Subcutaneous abdominal adipose tissue (tissue), 5 donors: ENCODE data around the gene NRAP.

Source experiments
- H3K27ac ChIP-seq: one replicate; pipeline ENCODE4 v1.7.0; 2013; ENCODE audit warnings: low read depth, mild to moderate bottlenecking, inconsistent platforms, low read length, moderate library complexity
- H3K27me3 ChIP-seq, 5 donors: one replicate each; pipeline ENCODE4 v1.7.0; 2013; ENCODE audit warnings: low read length in 5 of 5, inconsistent platforms in 1 of 5; ENCODE audit not compliant: control insufficient read depth in 5 of 5, insufficient read depth in 4 of 5
- H3K36me3 ChIP-seq, 5 donors: one replicate each; pipeline ENCODE4 v1.7.0; 2013; ENCODE audit warnings: low read length in 5 of 5; ENCODE audit not compliant: control insufficient read depth in 5 of 5, insufficient read depth in 5 of 5
- H3K4me1 ChIP-seq, 5 donors: one replicate each; pipeline ENCODE4 v1.7.0; 2013; ENCODE audit warnings: low read length in 5 of 5, mild to moderate bottlenecking in 3 of 5, moderate library complexity in 1 of 5; ENCODE audit not compliant: control insufficient read depth in 5 of 5, insufficient read depth in 5 of 5
- H3K4me3 ChIP-seq, 5 donors: one replicate each; pipeline ENCODE4 v1.7.0; 2013; ENCODE audit warnings: low read length in 5 of 5, low read depth in 1 of 5
- H3K9ac ChIP-seq, 5 donors: one replicate each; pipeline ENCODE4 v1.7.0; 2013; ENCODE audit warnings: low read length in 5 of 5, mild to moderate bottlenecking in 4 of 5, moderate library complexity in 3 of 5
- H3K9me3 ChIP-seq, 5 donors: one replicate each; pipeline ENCODE4 v1.7.0; 2013; ENCODE audit warnings: low read length in 5 of 5; ENCODE audit not compliant: control insufficient read depth in 5 of 5
- donor health status: healthy.
- donor health status: healthy.
- donor health status: healthy.
- donor health status: healthy.
- donor health status: healthy.

Gene NRAP

DNA sequence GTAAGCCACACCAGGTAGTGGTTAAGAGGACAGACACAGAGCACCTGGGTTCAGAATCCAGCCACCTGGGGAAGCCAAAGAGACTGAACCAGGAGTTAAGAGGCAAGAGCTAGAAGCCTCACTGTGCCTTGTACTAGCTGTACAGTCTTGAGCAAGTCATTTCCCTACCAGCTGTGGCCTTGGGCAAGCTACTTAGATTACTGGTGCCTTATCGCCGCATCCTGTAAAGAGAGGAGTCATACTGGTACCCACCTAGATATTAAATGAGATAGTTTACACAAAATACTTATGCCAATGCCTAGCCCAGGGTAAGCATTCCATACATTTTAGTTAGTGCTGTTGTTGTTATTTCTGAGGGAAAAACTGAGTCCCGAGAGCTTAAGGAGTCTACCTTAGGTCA, 63.3 kb downstream of the NRAP start:
- no peak overlapping the region for H3K9ac ChIP-seq
- H3K9me3 ChIP-seq: peaks cover 0 to 8% (median 5%) of the 10 kb centered on the region in 5 donors
- H3K36me3 ChIP-seq: no peaks in the 10 kb centered on the region
- H3K27ac ChIP-seq: no peak overlapping the region
- no peak overlapping the region for H3K4me3 ChIP-seq
- peaks cover 0 to 12% (median 0%) of the 10 kb centered on the region in 5 donors for H3K27me3 ChIP-seq
- no peaks in the 10 kb centered on the region for H3K4me1 ChIP-seq

DNA sequence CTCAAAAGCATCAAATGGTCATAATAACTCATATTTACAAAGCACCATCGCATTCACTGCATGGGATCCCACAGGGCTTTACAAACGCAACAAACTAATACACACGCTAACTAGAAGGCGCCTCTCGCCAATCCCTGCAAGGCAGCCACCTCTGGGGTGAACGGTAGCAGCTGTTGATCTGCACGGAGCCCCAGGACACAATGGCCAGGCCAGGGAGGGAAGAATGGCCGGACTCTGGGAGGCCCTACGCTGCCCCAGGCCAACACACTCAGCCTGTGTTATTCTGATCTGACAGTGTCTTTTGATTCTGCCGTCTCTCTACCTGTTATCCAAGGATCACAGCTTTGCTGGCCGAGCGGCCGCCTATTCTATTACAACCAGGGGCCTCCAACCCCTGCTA, 69.2 kb downstream of the NRAP start:
- Histone ChIP-seq H3K9ac (no peak overlapping the region), H3K4me1 (no peaks in the 10 kb centered on the region), H3K9me3 (no peaks in the 10 kb centered on the region), H3K27me3 (peaks cover 0 to 3% (median 0%) of the 10 kb centered on the region in 5 donors), H3K4me3 (no peak overlapping the region), H3K36me3 (no peaks in the 10 kb centered on the region), H3K27ac (no peak overlapping the region)

DNA sequence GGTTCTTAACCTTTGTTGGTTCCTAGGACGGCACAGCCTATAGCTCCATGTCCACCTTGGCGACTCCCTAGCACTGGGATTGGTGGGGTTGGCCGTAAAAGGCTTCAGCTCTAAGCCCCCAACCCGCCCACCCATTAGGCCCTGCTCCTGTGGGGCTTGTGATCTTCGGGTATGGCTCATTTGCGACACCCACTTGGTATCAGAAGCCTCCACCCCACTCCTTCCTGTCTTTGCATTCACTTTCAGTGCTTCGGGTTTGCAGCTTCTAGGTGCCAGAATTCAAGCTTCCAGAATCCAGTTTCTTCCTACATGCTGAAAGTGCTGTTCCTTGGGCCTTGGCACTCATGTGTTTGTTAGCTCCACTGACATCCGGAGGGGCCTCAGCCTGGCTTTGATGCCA, 71.5 kb downstream of the NRAP start:
- H3K9me3 ChIP-seq: no peaks in the 10 kb centered on the region
- no peak overlapping the region for H3K9ac ChIP-seq
- H3K4me3 ChIP-seq: no peak overlapping the region
- H3K27ac ChIP-seq: no peak overlapping the region
- H3K36me3 ChIP-seq: no peaks in the 10 kb centered on the region
- H3K27me3 ChIP-seq: peaks cover 0 to 3% (median 0%) of the 10 kb centered on the region in 5 donors
- H3K4me1 ChIP-seq: no peaks in the 10 kb centered on the region

DNA sequence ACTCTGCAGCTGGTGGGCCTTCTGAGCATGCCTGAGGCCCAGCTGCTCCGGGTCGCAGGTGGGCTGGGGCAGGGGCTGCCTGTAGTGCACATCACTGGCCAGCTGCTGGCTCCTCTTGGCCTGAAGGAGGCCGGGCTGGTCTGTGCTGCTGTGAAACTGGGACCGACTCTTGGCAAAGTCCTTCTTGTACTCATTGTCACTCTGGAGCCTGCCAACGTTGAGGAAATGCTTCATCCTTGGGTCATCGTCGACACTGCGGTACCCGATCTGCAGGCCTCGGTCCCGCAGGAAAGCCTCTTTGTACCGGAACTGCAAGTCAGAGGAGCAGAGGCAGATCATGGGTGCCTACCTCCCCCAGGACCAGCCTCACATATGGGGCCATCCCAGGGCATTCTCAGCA, 73.3 kb downstream of the NRAP start:
- H3K27ac ChIP-seq: no peak overlapping the region
- H3K36me3 ChIP-seq: no peaks in the 10 kb centered on the region
- H3K9ac ChIP-seq: no peak overlapping the region
- no peaks in the 10 kb centered on the region for H3K9me3 ChIP-seq
- peaks cover 0 to 3% (median 0%) of the 10 kb centered on the region in 5 donors for H3K27me3 ChIP-seq
- no peak overlapping the region for H3K4me3 ChIP-seq
- no peaks in the 10 kb centered on the region for H3K4me1 ChIP-seq

DNA sequence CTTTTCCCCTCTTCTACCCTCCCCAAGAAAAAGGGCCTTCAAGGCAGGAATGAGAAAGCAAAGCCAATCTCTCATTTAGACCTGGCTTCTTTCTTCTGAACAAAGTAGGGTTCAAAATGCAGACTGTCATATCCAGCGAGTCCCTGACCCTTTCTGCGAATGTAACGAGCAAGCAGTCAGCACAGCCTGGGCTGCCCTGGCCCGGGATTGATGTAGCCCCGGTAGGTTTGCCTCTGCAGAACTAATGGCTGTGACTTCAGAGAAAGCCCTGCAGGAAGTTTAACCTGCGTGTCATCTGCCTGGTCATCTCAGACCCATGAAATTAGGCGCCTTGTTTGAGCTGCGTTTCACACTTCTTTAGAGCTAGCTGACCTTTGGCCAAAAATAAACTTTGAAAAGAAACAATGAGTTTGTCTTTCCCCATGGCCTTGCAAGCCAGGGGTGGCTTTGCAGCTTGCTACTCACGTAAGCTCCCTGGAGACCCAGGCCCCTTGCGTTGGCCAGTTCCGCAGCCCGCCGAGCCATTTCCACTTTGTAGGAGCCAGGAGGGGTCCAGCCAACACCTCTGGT, 74.6 kb downstream of the NRAP start:
- Histone ChIP-seq H3K9me3 (no peaks in the 10 kb centered on the region), H3K27ac (no peak overlapping the region), H3K36me3 (no peaks in the 10 kb centered on the region), H3K4me1 (no peaks in the 10 kb centered on the region), H3K4me3 (no peak overlapping the region), H3K27me3 (no peaks in the 10 kb centered on the region), H3K9ac (no peak overlapping the region)

DNA sequence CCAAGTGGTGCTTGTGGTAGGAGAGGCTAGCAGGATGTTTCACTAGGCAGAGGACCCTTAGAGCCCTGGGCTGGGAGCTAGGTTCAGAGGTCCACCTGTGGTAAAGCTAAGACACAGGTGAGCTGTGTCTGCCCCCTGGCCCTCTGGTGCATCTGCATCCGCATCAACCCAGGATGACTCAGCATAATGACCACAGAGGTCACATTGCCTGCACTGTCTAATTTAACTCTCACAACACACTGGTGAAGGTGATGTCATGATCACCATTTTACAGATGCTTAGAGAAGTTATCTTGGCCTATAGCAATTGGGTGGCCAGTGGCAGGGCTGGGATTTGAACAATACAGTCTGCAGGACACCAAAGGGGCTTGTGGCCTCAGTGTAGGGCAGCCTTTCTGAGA, 77.9 kb downstream of the NRAP start:
- Histone ChIP-seq H3K27ac (no peak overlapping the region), H3K27me3 (no peaks in the 10 kb centered on the region), H3K4me3 (no peak overlapping the region), H3K4me1 (no peaks in the 10 kb centered on the region), H3K9ac (no peak overlapping the region), H3K36me3 (no peaks in the 10 kb centered on the region), H3K9me3 (no peaks in the 10 kb centered on the region)

DNA sequence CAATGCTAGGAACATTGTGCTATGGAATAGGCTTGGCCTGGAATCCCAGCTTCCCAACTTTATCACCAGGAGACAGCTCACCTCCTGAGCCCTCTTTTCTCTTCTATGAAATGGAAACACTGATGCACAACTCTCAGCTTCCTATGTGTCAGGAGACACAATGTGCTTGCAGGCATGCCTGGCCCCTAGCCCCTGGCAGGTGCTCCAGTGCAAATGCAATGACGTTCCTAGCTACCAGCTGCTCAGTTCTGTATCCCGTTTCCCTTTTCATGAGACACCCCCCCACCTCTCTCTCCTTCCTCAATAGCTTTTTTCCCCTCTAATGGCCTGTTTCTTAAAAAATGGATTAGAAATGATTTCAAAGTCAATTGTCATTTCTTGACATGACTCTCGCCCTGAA, 80.3 kb downstream of the NRAP start:
- Histone ChIP-seq H3K36me3 (no peaks in the 10 kb centered on the region), H3K4me3 (no peak overlapping the region), H3K4me1 (no peaks in the 10 kb centered on the region), H3K9me3 (no peaks in the 10 kb centered on the region), H3K27ac (no peak overlapping the region), H3K27me3 (no peaks in the 10 kb centered on the region), H3K9ac (no peak overlapping the region)

DNA sequence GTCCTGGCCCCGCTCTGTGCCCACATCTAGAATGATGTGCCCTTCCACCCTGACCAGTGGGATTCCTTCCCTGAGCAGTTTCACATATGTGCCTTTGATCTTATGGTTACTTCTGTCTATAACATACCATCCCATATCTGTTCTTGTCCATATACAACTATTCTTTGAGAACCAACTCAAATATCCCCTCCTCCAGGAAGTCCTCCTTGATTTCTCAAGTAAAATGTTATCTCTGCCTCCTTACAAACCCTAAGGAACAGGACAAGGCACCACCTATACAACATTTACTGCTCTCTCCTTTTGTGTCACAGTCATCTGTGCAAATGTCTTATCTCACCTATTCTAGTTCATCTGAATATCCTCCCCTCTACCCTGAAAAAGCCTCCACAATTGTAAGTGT, 82.7 kb downstream of the NRAP start:
- Histone ChIP-seq H3K9ac (no peak overlapping the region), H3K4me3 (no peak overlapping the region), H3K4me1 (no peaks in the 10 kb centered on the region), H3K27ac (no peak overlapping the region), H3K36me3 (no peaks in the 10 kb centered on the region), H3K9me3 (no peaks in the 10 kb centered on the region), H3K27me3 (no peaks in the 10 kb centered on the region)

DNA sequence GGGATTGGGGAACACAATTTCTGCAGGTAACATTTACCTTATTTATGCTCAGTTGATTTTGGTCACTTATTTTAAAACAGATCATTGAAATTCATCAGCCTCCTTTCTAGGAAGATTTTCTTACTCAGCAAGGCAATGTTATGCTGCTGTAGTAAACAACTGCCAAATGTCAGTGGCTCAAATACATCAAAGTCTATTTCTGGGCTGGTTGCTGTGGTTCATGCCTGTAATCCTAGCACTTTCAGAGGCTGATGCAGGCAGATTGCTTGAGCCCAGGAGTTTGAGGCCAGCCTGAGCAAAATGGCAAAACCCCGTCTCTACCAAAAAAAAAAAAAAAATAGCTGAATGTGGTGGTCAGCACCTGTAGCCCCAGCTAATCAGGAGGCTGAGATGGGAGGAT, 85.1 kb downstream of the NRAP start:
- Histone ChIP-seq H3K27ac (no peak overlapping the region), H3K4me3 (no peak overlapping the region), H3K4me1 (no peaks in the 10 kb centered on the region), H3K36me3 (no peaks in the 10 kb centered on the region), H3K27me3 (no peaks in the 10 kb centered on the region), H3K9me3 (no peaks in the 10 kb centered on the region), H3K9ac (no peak overlapping the region)

DNA sequence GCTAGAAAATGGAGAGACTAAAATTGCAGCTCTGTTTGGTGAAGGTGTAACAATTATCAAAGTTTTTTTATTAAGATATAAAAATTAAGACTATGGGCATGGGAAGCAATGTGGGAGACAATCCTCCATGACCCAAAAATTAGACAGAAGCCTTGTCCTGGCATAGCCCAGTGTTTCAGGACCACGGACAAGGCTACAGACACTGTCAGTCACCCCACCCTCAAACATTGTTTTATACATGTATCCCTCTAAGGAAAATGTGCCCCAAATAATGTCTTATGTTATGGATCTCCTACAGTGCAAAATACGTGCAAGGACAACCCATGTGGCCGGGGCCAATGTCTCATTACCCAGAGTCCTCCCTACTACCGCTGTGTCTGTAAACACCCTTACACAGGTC, 87.0 kb downstream of the NRAP start:
- no peaks in the 10 kb centered on the region for H3K27me3 ChIP-seq

DNA sequence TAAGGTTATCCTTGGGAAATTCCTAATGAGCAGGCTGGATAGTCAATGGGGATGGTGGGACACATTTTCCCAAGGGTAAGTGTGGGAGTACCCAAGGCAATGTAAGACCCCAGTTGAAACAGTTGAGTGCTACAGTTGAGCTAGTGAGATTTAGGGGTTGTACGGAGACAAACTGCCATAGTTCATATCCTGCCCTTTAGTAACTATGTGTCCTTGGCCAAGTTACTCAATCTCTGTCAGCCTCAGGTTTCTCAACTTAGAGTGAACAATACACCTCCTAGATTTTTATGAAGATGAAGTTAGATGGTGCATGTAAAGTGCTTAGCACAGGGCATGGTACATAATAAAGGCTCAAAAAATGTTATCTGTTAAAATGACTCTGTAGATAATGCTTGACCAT, 90.5 kb downstream of the NRAP start:
- Histone ChIP-seq H3K9ac (no peak overlapping the region), H3K36me3 (no peaks in the 10 kb centered on the region), H3K27me3 (no peaks in the 10 kb centered on the region)

More for the DNA sequence above, 87.0 kb downstream of the NRAP start:
- Histone ChIP-seq H3K4me1 (no peaks in the 10 kb centered on the region), H3K27ac (no peak overlapping the region), H3K9ac (no peak overlapping the region), H3K36me3 (no peaks in the 10 kb centered on the region), H3K4me3 (no peak overlapping the region), H3K9me3 (peaks cover 0 to 5% (median 3%) of the 10 kb centered on the region in 5 donors)

More for the DNA sequence above, 90.5 kb downstream of the NRAP start:
- peaks cover 4 to 14% (median 10%) of the 10 kb centered on the region in 5 donors for H3K9me3 ChIP-seq
- H3K4me3 ChIP-seq: no peak overlapping the region
- H3K27ac ChIP-seq: no peak overlapping the region
- peaks cover 0 to 17% (median 10%) of the 10 kb centered on the region in 5 donors for H3K4me1 ChIP-seq
